ENCODE results near the gene CXCL10.

DNA sequence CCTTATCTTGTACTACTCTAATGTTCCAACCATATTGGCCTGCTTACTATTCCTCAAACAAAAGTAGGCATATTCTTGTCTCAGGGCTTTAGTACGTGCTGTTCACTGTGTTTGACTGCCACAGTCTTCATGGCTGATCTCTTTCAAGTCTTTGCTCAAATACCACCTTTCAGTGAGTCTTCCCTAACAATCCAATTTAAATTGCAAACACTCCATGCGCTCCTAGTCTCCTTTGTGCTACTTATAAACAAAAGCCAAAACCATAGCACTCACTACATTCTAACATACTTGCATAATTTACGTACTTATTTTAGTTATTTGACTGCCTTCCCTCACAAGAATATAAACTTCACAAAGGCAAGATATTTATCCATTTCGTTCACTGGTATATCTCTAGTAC lies 49.5 kb upstream of the CXCL10 start:
- TF ChIP-seq HDAC2 (IDR thresholded peaks at IDR 0.05) (no peak), SMC3 (IDR thresholded peaks at IDR 0.05; ENCODE audit: borderline replicate concordance, low read length) (no peak), GATAD2B (conservative IDR thresholded peaks at IDR 0.05; ENCODE audit: low read depth) (no peak), KLF5 (IDR thresholded peaks at IDR 0.05; ENCODE audit: partially characterized antibody) (no peak), NR2C2 (IDR thresholded peaks at IDR 0.05; ENCODE audit: borderline replicate concordance, control insufficient read depth, insufficient read length, low read depth) (no peak), POLR2A (IDR thresholded peaks at IDR 0.05; ENCODE audit: low read depth, low read length) (no peak), RAD21 (IDR thresholded peaks at IDR 0.05; ENCODE audit: insufficient read depth, low read depth, low read length) (no peak), SIN3A (IDR thresholded peaks at IDR 0.05; ENCODE audit: low read depth, low read length) (no peak), CTCF (IDR thresholded peaks at IDR 0.05 in 2 of 3, conservative IDR thresholded peaks at IDR 0.05 in 1 of 3; ENCODE audit: control insufficient read depth in 2 of 3, extremely low read depth in 1 of 3, insufficient read depth in 1 of 3, low read depth in 3 of 3, low read length in 3 of 3) (no peak), JUND (IDR thresholded peaks at IDR 0.05; ENCODE audit: low read depth, low read length) (no peak), CREB1 (IDR thresholded peaks at IDR 0.05; ENCODE audit: low read depth) (no peak), YBX1 (IDR thresholded peaks at IDR 0.05) (no peak)
- TF ChIP-seq, protein P1, sequence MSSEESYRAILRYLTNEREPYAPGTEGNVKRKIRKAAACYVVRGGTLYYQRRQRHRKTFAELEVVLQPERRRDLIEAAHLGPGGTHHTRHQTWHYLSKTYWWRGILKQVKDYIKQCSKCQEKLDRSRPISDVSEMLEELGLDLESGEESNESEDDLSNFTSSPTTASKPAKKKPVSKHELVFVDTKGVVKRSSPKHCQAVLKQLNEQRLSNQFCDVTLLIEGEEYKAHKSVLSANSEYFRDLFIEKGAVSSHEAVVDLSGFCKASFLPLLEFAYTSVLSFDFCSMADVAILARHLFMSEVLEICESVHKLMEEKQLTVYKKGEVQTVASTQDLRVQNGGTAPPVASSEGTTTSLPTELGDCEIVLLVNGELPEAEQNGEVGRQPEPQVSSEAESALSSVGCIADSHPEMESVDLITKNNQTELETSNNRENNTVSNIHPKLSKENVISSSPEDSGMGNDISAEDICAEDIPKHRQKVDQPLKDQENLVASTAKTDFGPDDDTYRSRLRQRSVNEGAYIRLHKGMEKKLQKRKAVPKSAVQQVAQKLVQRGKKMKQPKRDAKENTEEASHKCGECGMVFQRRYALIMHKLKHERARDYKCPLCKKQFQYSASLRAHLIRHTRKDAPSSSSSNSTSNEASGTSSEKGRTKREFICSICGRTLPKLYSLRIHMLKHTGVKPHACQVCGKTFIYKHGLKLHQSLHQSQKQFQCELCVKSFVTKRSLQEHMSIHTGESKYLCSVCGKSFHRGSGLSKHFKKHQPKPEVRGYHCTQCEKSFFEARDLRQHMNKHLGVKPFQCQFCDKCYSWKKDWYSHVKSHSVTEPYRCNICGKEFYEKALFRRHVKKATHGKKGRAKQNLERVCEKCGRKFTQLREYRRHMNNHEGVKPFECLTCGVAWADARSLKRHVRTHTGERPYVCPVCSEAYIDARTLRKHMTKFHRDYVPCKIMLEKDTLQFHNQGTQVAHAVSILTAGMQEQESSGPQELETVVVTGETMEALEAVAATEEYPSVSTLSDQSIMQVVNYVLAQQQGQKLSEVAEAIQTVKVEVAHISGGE (CRISPR knock-in tag; IDR thresholded peaks at IDR 0.05) = no peak

Measured in GM12878 (cell line).